Chondrocyte (in vitro differentiated cells): ENCODE measurements around the gene AMELY. TPM values are rescaled to one million over a fixed set of nuclear protein-coding genes. Genes with fewer than 3 reads are reported as not detected.

Source experiments
- DNase-seq: peaks from one replicate; pipeline ENCODE4 v3.0.0; 2021; ENCODE audit warnings: mixed read lengths, low spot score
- H3K27ac Mint-ChIP-seq: one replicate; pipeline ENCODE4 v1.8.0; 2021; ENCODE audit warnings: mild to moderate bottlenecking, moderate library complexity, mixed read lengths; ENCODE audit not compliant: unreplicated experiment
- H3K27me3 Mint-ChIP-seq: 2 replicates; pipeline ENCODE4 v1.8.0; 2021; ENCODE audit warnings: low read depth, mixed read lengths
- H3K36me3 Mint-ChIP-seq: 2 replicates; pipeline ENCODE4 v1.8.0; 2021; ENCODE audit warnings: low read depth, mixed read lengths
- H3K4me1 Mint-ChIP-seq: 2 replicates; pipeline ENCODE4 v1.8.0; 2021; ENCODE audit warnings: low read depth, mild to moderate bottlenecking, mixed read lengths
- H3K4me3 Mint-ChIP-seq: one replicate; pipeline ENCODE4 v1.8.0; 2021; ENCODE audit warnings: mild to moderate bottlenecking, moderate library complexity, mixed read lengths; ENCODE audit not compliant: unreplicated experiment
- H3K9me3 Mint-ChIP-seq: 2 replicates; pipeline ENCODE4 v1.8.0; 2021; ENCODE audit warnings: low read depth, mixed read lengths
- total RNA-seq: library from RNA; stranded (reverse); gene quantifications from 3 replicates; pipeline ENCODE4 v1.2.1, GENCODE V29; 2021
- TF ChIP-seq, protein P1 (sequence below): fragments of 200-600 bp; sonication (generic); IDR thresholded peaks from 2 replicates; pipeline ENCODE4 v1.5.0; 2021; ENCODE audit warnings: antibody characterized with exemption, mild to moderate bottlenecking, moderate library complexity

AMELY gene
- total RNA-seq, 1 donor from 2014 or later = not detected

DNA sequence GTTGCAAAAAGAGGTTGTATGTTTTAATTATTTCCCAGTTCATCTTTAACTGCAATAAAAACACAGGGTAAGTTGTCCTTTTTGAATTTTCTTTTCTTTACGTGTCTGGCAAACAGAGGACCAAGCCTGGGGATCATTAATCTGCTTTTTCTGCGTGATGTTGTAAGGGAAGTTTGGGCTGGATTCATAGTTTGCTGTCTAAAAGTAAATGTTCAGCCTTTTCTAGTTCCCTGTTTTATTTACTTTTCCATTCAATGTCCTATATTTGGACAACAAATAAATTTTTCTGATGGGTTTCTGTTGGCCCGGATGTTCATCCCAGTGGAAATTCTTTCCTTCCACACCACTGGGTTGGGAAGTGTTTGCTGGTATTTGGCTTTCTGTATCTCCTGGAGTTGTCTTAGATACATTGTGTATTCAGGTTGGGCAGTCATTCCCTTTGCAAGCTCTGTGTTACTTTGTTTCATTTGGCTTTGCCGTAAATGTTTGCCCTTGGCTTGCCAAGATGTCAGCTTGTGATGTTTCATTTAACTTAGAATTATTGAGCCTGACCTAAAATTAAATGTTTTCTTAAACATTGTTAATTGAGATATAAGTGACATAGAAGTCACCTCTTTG is 20.3 kb upstream of the AMELY start:
- Mint-ChIP-seq H3K9me3 (no peaks in the 10 kb centered on the region), H3K36me3 (no peaks in the 10 kb centered on the region), H3K27ac (no peak overlapping the region), H3K4me1 (no peaks in the 10 kb centered on the region), H3K27me3 (no peaks in the 10 kb centered on the region), H3K4me3 (no peak overlapping the region)
- no peak for DNase-seq
- TF ChIP-seq, protein P1, sequence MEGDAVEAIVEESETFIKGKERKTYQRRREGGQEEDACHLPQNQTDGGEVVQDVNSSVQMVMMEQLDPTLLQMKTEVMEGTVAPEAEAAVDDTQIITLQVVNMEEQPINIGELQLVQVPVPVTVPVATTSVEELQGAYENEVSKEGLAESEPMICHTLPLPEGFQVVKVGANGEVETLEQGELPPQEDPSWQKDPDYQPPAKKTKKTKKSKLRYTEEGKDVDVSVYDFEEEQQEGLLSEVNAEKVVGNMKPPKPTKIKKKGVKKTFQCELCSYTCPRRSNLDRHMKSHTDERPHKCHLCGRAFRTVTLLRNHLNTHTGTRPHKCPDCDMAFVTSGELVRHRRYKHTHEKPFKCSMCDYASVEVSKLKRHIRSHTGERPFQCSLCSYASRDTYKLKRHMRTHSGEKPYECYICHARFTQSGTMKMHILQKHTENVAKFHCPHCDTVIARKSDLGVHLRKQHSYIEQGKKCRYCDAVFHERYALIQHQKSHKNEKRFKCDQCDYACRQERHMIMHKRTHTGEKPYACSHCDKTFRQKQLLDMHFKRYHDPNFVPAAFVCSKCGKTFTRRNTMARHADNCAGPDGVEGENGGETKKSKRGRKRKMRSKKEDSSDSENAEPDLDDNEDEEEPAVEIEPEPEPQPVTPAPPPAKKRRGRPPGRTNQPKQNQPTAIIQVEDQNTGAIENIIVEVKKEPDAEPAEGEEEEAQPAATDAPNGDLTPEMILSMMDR = no peak

DNA sequence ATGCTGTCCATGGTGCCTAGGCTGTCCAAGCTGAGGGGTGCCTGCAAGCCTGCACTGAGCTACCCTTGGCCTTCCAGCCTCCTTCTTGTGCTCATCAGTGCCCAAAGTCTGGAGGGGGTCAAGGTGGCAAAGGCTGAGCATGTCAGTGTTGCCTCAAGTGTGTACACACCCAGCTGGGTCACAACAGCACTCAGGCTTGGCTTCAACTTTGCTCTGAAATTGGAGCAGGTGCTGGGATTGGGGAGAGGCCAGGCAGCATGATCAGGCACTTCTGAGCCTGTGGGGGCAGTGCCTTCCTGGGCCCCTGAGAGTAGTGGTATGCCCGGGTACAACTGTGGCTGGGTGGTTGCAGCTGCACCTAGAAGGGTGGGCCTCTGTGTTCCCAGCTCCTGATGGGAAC is 17.7 kb upstream of the AMELY start:
- no peak for DNase-seq
- Mint-ChIP-seq H3K27ac (no peak overlapping the region), H3K4me1 (no peaks in the 10 kb centered on the region), H3K36me3 (no peaks in the 10 kb centered on the region), H3K27me3 (no peaks in the 10 kb centered on the region), H3K9me3 (no peaks in the 10 kb centered on the region), H3K4me3 (no peak overlapping the region)
- TF ChIP-seq, protein P1 = no peak

DNA sequence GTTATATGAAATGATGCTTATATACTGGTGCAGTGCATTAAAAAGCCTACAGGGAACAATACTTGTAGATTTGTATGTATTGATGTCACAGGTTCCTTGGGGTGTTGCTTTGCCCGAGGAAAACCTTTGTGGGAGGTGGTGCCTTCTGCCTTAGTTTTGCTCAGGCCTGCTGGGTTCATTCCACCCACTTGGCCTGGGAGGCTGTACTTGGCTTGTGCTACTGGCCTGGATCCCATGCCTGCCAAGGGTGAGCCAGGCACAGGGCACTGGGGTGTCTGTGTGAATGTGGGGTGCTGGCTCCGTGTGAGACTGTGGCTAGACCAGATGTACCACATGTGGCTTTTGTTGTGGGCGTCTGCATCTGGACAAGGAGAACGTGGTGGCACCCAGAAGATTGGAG is 16.7 kb upstream of the AMELY start:
- TF ChIP-seq, protein P1 = no peak
- no peak overlapping the region for H3K4me3 Mint-ChIP-seq
- no peak overlapping the region for H3K27ac Mint-ChIP-seq
- DNase-seq = no peak
- no peaks in the 10 kb centered on the region for H3K9me3 Mint-ChIP-seq
- H3K27me3 Mint-ChIP-seq = no peaks in the 10 kb centered on the region
- no peaks in the 10 kb centered on the region for H3K36me3 Mint-ChIP-seq
- no peaks in the 10 kb centered on the region for H3K4me1 Mint-ChIP-seq

DNA sequence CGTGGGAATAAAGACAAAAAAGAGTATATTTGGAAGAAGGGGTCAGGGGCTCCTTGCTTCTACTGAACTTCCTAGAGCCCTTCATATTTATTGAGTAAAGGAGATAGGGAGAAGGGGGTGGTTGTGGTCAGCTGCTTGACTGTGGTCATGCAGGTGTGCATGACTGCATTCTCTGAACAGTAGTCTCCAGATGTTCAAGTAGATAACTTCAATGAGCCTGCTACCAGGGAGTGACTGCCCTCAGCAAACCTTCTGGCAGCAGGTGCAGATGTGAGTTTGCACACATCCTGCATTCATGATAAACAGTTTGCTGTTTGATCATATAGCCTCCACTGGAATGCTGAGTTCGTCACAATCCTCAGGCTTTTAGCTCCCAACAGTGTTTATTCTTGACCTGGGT is 9.5 kb upstream of the AMELY start:
- Mint-ChIP-seq H3K27me3 (no peaks in the 10 kb centered on the region), H3K36me3 (no peaks in the 10 kb centered on the region), H3K9me3 (no peaks in the 10 kb centered on the region), H3K27ac (no peak overlapping the region), H3K4me1 (no peaks in the 10 kb centered on the region), H3K4me3 (no peak overlapping the region)
- no peak for DNase-seq
- TF ChIP-seq, protein P1 = no peak

DNA sequence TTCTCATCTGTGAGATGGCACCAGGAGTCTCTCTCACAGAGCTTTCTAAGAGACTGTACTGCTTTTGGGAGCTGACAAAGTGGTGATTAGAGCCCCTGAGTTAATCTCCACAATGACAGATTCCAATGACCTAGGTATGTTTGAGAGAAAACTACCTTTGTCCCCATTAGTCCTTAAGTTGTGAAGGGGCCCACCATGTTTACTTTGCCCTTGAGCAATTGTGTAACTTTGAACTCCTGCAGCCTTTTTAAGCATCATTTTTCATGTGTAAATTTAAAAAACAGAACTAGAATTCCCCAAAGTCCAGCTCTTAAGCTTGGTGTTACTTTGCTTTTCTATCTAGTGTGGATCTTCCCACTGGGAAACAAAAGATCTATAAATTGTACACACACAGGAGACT is 1.8 kb upstream of the AMELY start:
- no peak for DNase-seq
- Mint-ChIP-seq H3K9me3 (no peaks in the 10 kb centered on the region), H3K27me3 (no peaks in the 10 kb centered on the region), H3K4me1 (no peaks in the 10 kb centered on the region), H3K27ac (no peak overlapping the region), H3K4me3 (no peak overlapping the region), H3K36me3 (no peaks in the 10 kb centered on the region)
- TF ChIP-seq, protein P1 = no peak
